IMR-90 (cell line): ENCODE data around the gene GRB10. TPM values are rescaled to one million over a fixed set of nuclear protein-coding genes. Genes with fewer than 3 reads are reported as not detected.

Experiments
- ATAC-seq: fragments of 200-7000 bp; cut with Tn5 transposase; 2 replicates; pipeline ENCODE4 v1.9.1; 2020; ENCODE audit warnings: low read depth, mild to moderate bottlenecking, moderate library complexity
- BruUV-seq: library from RNA; stranded (reverse); fragments of 400-500 nt; replicated peaks from 2 replicates; lab custom pipeline; 2021; lab: Mats Ljungman, UMichigan
- CTCF ChIA-PET: fragments of 300-600 bp; formaldehyde crosslinking; extraction: SDS; loops from one replicate; lab custom pipeline; 2021; ENCODE audit warnings: antibody characterized with exemption; lab: Yijun Ruan, JAX
- POLR2A ChIA-PET: fragments of 300-600 bp; sonication (Branson Sonifier 250); formaldehyde crosslinking; loops from one replicate; lab custom pipeline; 2022; ENCODE audit warnings: antibody characterized with exemption; ENCODE audit not compliant: unreplicated experiment; lab: Charles Lee
- DNase-seq: peaks from one replicate; pipeline ENCODE4 v3.0.0; 2013
- H2AFZ ChIP-seq: replicated peaks from 2 replicates; pipeline ENCODE3; 2013; ENCODE audit warnings: low read length, mild to moderate bottlenecking; ENCODE audit not compliant: poor library complexity
- H2AK5ac ChIP-seq: 2 replicates; pipeline ENCODE4 v1.6.1; 2013; ENCODE audit warnings: low read depth, low read length, inconsistent platforms
- H2AK9ac ChIP-seq: replicated peaks from 2 replicates; pipeline ENCODE3; 2013; ENCODE audit warnings: mild to moderate bottlenecking, low read depth, low read length, moderate library complexity; ENCODE audit not compliant: poor library complexity
- H2BK120ac ChIP-seq: 2 replicates; pipeline ENCODE4 v1.6.1; 2013; ENCODE audit warnings: low read depth, low read length, inconsistent platforms
- H2BK15ac ChIP-seq: 3 replicates; pipeline ENCODE4 v1.6.1; 2013; ENCODE audit warnings: low read depth, low read length, inconsistent platforms
- H2BK20ac ChIP-seq: 2 replicates; pipeline ENCODE4 v1.6.1; 2013; ENCODE audit warnings: low read depth, mild to moderate bottlenecking, inconsistent platforms, low read length, moderate library complexity
- H2BK5ac ChIP-seq: 2 replicates; pipeline ENCODE4 v1.6.1; 2013; ENCODE audit warnings: mild to moderate bottlenecking, low read depth, low read length, inconsistent platforms; ENCODE audit not compliant: poor library complexity, severe bottlenecking
- H3K14ac ChIP-seq: replicated peaks from 2 replicates; pipeline ENCODE4 v1.6.1; 2013; ENCODE audit warnings: low read depth, low read length, inconsistent platforms
- H3K18ac ChIP-seq: 2 replicates; pipeline ENCODE4 v1.6.1; 2013; ENCODE audit warnings: low read depth, low read length, control low read depth
- H3K23ac ChIP-seq: 2 replicates; pipeline ENCODE4 v1.6.1; 2013; ENCODE audit warnings: low read depth, low read length, inconsistent platforms
- H3K27ac ChIP-seq: 2 replicates; pipeline ENCODE4 v1.5.1; 2013; ENCODE audit warnings: mild to moderate bottlenecking, control low read depth, low read length; ENCODE audit not compliant: insufficient read depth
- H3K27me3 ChIP-seq: 2 replicates; pipeline ENCODE4 v1.6.1; 2013; ENCODE audit warnings: low read length; ENCODE audit not compliant: control insufficient read depth, insufficient read depth
- H3K36me3 ChIP-seq: 2 replicates; pipeline ENCODE4 v1.6.1; 2013; ENCODE audit warnings: low read length, mixed read lengths; ENCODE audit not compliant: control insufficient read depth, insufficient read depth
- H3K4ac ChIP-seq: 2 replicates; pipeline ENCODE4 v1.6.1; 2013; ENCODE audit warnings: low read depth, low read length, inconsistent platforms
- H3K4me1 ChIP-seq: 2 replicates; pipeline ENCODE4 v1.6.1; 2013; ENCODE audit warnings: low read length, mixed read lengths; ENCODE audit not compliant: control insufficient read depth, insufficient read depth
- H3K4me2 ChIP-seq: 2 replicates; pipeline ENCODE4 v1.6.1; 2013; ENCODE audit warnings: low read depth, mild to moderate bottlenecking, control low read depth, low read length, moderate library complexity
- H3K4me3 ChIP-seq: 2 replicates; pipeline ENCODE4 v1.5.1; 2013; ENCODE audit warnings: low read depth, mild to moderate bottlenecking, control low read depth, low read length, moderate library complexity; ENCODE audit not compliant: insufficient read depth
- H3K56ac ChIP-seq: 2 replicates; pipeline ENCODE4 v1.6.1; 2013; ENCODE audit warnings: low read length, inconsistent platforms; ENCODE audit not compliant: insufficient read depth; ENCODE audit errors: extremely low read depth
- H3K79me1 ChIP-seq, 2 experiments: 2 replicates each; pipeline ENCODE4 v1.6.1; 2013; ENCODE audit warnings: low read length in 2 of 2, inconsistent platforms in 1 of 2, low read depth in 1 of 2
- H3K9ac ChIP-seq: 2 replicates; pipeline ENCODE4 v1.6.1; 2013; ENCODE audit warnings: low read depth, low read length, control low read depth
- H3K9me1 ChIP-seq: 2 replicates; pipeline ENCODE4 v1.6.1; 2013; ENCODE audit warnings: low read length, inconsistent platforms; ENCODE audit not compliant: insufficient read depth
- H3K9me3 ChIP-seq: 2 replicates; pipeline ENCODE4 v1.6.1; 2013; ENCODE audit warnings: low read length; ENCODE audit not compliant: control insufficient read depth, insufficient read depth
- H4K20me1 ChIP-seq: 2 replicates; pipeline ENCODE4 v1.6.1; 2013; ENCODE audit warnings: low read length, inconsistent platforms; ENCODE audit not compliant: insufficient read depth
- H4K5ac ChIP-seq: 2 replicates; pipeline ENCODE4 v1.6.1; 2013; ENCODE audit warnings: mild to moderate bottlenecking, low read depth, low read length, control low read depth
- H4K8ac ChIP-seq, 2 experiments: 2 replicates each; pipeline ENCODE4 v1.6.1; 2013; ENCODE audit warnings: low read depth in 2 of 2, low read length in 2 of 2, control low read depth in 1 of 2, inconsistent platforms in 1 of 2
- H4K91ac ChIP-seq: 2 replicates; pipeline ENCODE4 v1.6.1; 2013; ENCODE audit warnings: low read depth, low read length, inconsistent platforms; ENCODE audit not compliant: insufficient read depth
- BHLHE40 ChIP-seq: fragments of 150-350 bp; IDR thresholded peaks from 2 replicates; pipeline ENCODE4 v1.6.1; 2016; ENCODE audit warnings: mild to moderate bottlenecking, low read depth, low read length
- CEBPB ChIP-seq: IDR thresholded peaks from 2 replicates; pipeline ENCODE4 v1.6.1; 2012; ENCODE audit warnings: low read depth, low read length, improper control_type of control experiment
- CHD1 ChIP-seq: IDR thresholded peaks from 2 replicates; pipeline ENCODE4 v1.6.1; 2012; ENCODE audit warnings: low read depth, low read length, improper control_type of control experiment
- FOS ChIP-seq: fragments of 150-350 bp; IDR thresholded peaks from 2 replicates; pipeline ENCODE4 v1.6.1; 2016; ENCODE audit warnings: low read depth, low read length
- MAFK ChIP-seq: IDR thresholded peaks from 2 replicates; pipeline ENCODE4 v1.6.1; 2012; ENCODE audit warnings: low read depth, low read length, improper control_type of control experiment
- MAZ ChIP-seq: IDR thresholded peaks from 2 replicates; pipeline ENCODE4 v1.6.1; 2012; ENCODE audit warnings: low read depth, mild to moderate bottlenecking, low read length, improper control_type of control experiment, moderate library complexity, borderline replicate concordance
- MXI1 ChIP-seq: IDR thresholded peaks from 2 replicates; pipeline ENCODE4 v1.6.1; 2012; ENCODE audit warnings: low read depth, mild to moderate bottlenecking, low read length, moderate library complexity, borderline replicate concordance
- NFE2L2 ChIP-seq: fragments of 150-350 bp; IDR thresholded peaks from 2 replicates; pipeline ENCODE4 v1.6.1; 2016; ENCODE audit warnings: low read depth, mild to moderate bottlenecking, low read length
- POLR2A ChIP-seq: IDR thresholded peaks from 2 replicates; pipeline ENCODE4 v1.6.1; 2012; ENCODE audit warnings: mild to moderate bottlenecking, low read depth, low read length
- RAD21 ChIP-seq: IDR thresholded peaks from 2 replicates; pipeline ENCODE4 v1.6.1; 2012; ENCODE audit warnings: low read length, improper control_type of control experiment
- RCOR1 ChIP-seq: IDR thresholded peaks from 2 replicates; pipeline ENCODE4 v1.6.1; 2012; ENCODE audit warnings: mild to moderate bottlenecking, low read length, improper control_type of control experiment; ENCODE audit not compliant: insufficient replicate concordance
- RFX5 ChIP-seq: IDR thresholded peaks from 2 replicates; pipeline ENCODE4 v1.8.0; 2012; ENCODE audit warnings: low read depth, mild to moderate bottlenecking, low read length, moderate library complexity
- SMC3 ChIP-seq: fragments of 150-350 bp; IDR thresholded peaks from 2 replicates; pipeline ENCODE4 v1.6.1; 2016; ENCODE audit warnings: low read depth, mild to moderate bottlenecking, antibody characterized with exemption, low read length, moderate library complexity
- USF2 ChIP-seq: fragments of 150-350 bp; IDR thresholded peaks from 2 replicates; pipeline ENCODE4 v1.6.1; 2017; ENCODE audit warnings: mild to moderate bottlenecking, antibody characterized with exemption, low read length, low read depth
- WGBS, 2 experiments: methylation state at CpG; one replicate each; pipeline versions ENCODE4 v1.1.5 to v1.1.7; 2013; ENCODE audit warnings: missing lambda C conversion rate in 2 of 2; ENCODE audit not compliant: insufficient read length in 1 of 2; ENCODE audit errors: extremely low coverage in 2 of 2; 5-methylcytosine and 5-hydroxymethylcytosine counted together
- dilution Hi-C: fragments of 300-500 bp; cut with HindIII; formaldehyde crosslinking; loops from one replicate; pipeline ENCODE4 v1.14.3; 2018; ENCODE audit warnings: low sequenced_read_pairs; ENCODE audit not compliant: unreplicated experiment
- in situ Hi-C: fragments of 300-500 bp; cut with MboI; formaldehyde crosslinking; loops from 3 replicates; pipeline ENCODE4 v1.14.3; 2019; ENCODE audit warnings: low sequenced_read_pairs, inconsistent platforms, mixed read lengths
- intact Hi-C: fragments of 100-400 bp; cut with micrococcal nuclease; formaldehyde crosslinking; loops from 2 replicates; pipeline ENCODE4 v1.10.0; 2022
- polyA plus RNA-seq, 3 experiments: library from polyadenylated mRNA; depleted of rRNA; stranded (reverse); fragments of >200 nt; gene quantifications; 2 replicates each; pipeline ENCODE4 v1.2.3, GENCODE V29; 2012; ENCODE audit warnings: low replicate concordance in 1 of 3
- total RNA-seq: library from RNA; depleted of rRNA; stranded (reverse); fragments of >200 nt; gene quantifications from 2 replicates; pipeline ENCODE4 v1.2.3, GENCODE V29; 2012
- TF ChIP-seq, protein P1 (sequence below): fragments of 150-350 bp; IDR thresholded peaks from 2 replicates; pipeline ENCODE4 v1.6.1; 2016; ENCODE audit warnings: low read depth, mild to moderate bottlenecking, low read length, moderate library complexity, borderline replicate concordance
- TF ChIP-seq, protein P2 (sequence below): conservative IDR thresholded peaks from 2 replicates; pipeline ENCODE4 v1.5.1; 2012; ENCODE audit warnings: mild to moderate bottlenecking, low read depth, low read length, improper control_type of control experiment

Gene GRB10
- total and polyA plus RNA-seq, 2 of the 4 experiments (the other 2 are of a cell fraction): 6.3 to 15.1 TPM

GRCh38 chr7:50721661-50722259, 60.9 kb downstream of the GRB10 start:
- H3K4me3 ChIP-seq: no peak overlapping the region
- H2AK5ac ChIP-seq: no peak overlapping the region
- H3K9ac ChIP-seq: no peak overlapping the region
- no peak overlapping the region for H2BK5ac ChIP-seq
- ChIA-PET POLR2A (no interaction called here), CTCF (interaction anchor here (0.6 kb wide), 1 partner anchor 153 kb away, joined by 3 read pairs; no protein-coding TSS in a partner anchor)
- ATAC-seq (no peak), DNase-seq (no peak)
- peaks cover 5% of the 10 kb centered on the region; the same call in 1 of the 2 replicates for H3K36me3 ChIP-seq
- no peak overlapping the region for H4K91ac ChIP-seq
- TF ChIP-seq USF2 (no peak), SMC3 (no peak), POLR2A (no peak), CHD1 (no peak), MAZ (no peak), RFX5 (no peak), FOS (no peak), MAFK (no peak), MXI1 (no peak), CEBPB (no peak), NFE2L2 (no peak), RCOR1 (no peak), BHLHE40 (no peak), RAD21 (no peak)
- TF ChIP-seq, protein P1, sequence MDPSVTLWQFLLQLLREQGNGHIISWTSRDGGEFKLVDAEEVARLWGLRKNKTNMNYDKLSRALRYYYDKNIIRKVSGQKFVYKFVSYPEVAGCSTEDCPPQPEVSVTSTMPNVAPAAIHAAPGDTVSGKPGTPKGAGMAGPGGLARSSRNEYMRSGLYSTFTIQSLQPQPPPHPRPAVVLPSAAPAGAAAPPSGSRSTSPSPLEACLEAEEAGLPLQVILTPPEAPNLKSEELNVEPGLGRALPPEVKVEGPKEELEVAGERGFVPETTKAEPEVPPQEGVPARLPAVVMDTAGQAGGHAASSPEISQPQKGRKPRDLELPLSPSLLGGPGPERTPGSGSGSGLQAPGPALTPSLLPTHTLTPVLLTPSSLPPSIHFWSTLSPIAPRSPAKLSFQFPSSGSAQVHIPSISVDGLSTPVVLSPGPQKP: no peak
- TF ChIP-seq, protein P2, sequence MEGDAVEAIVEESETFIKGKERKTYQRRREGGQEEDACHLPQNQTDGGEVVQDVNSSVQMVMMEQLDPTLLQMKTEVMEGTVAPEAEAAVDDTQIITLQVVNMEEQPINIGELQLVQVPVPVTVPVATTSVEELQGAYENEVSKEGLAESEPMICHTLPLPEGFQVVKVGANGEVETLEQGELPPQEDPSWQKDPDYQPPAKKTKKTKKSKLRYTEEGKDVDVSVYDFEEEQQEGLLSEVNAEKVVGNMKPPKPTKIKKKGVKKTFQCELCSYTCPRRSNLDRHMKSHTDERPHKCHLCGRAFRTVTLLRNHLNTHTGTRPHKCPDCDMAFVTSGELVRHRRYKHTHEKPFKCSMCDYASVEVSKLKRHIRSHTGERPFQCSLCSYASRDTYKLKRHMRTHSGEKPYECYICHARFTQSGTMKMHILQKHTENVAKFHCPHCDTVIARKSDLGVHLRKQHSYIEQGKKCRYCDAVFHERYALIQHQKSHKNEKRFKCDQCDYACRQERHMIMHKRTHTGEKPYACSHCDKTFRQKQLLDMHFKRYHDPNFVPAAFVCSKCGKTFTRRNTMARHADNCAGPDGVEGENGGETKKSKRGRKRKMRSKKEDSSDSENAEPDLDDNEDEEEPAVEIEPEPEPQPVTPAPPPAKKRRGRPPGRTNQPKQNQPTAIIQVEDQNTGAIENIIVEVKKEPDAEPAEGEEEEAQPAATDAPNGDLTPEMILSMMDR: no peak
- H3K27me3 ChIP-seq: no peaks in the 10 kb centered on the region
- H3K23ac ChIP-seq: no peak overlapping the region
- no peak overlapping the region for H2BK15ac ChIP-seq
- H4K20me1 ChIP-seq: peaks cover 13% of the 10 kb centered on the region
- no peak overlapping the region for H3K14ac ChIP-seq
- no peak overlapping the region for H2AK9ac ChIP-seq
- H3K18ac ChIP-seq: no peak overlapping the region
- H2BK20ac ChIP-seq: no peak overlapping the region
- dilution Hi-C loops (no loop called here), in situ Hi-C loops (no loop called here), intact Hi-C loops (no loop called here)
- WGBS, 2 experiments: 57% methylated on average over 1 of the region's 10 CpGs; no CpG with 5 or more reads in 1 of the 2 experiments
- no peak overlapping the region for H4K8ac ChIP-seq
- no peak overlapping the region for H3K4ac ChIP-seq
- peaks cover 14% of the 10 kb centered on the region; the same call in 1 of the 2 replicates for H3K9me1 ChIP-seq
- no peak overlapping the region for H4K5ac ChIP-seq
- H3K79me1 ChIP-seq: peaks cover 10 to 60% of the 10 kb centered on the region in 2 experiments; a peak in 3 of 4 replicates
- no TSS peak for BruUV-seq
- H3K4me1 ChIP-seq: peaks cover 6% of the 10 kb centered on the region; the same call in 1 of the 2 replicates
- H3K56ac ChIP-seq: no peak overlapping the region
- H3K9me3 ChIP-seq: no peaks in the 10 kb centered on the region
- H2AFZ ChIP-seq: no peak overlapping the region
- H3K4me2 ChIP-seq: no peak overlapping the region
- no peak overlapping the region for H2BK120ac ChIP-seq
- no peak overlapping the region for H3K27ac ChIP-seq
